ENCODE measurements around the gene PSMD1.

PSMD1 gene

GRCh38 chr2:231159306-231159705 lies 102.6 kb downstream of the PSMD1 start:
- DNase-seq (ENCODE audit: insufficient read length, low spot score) (no peak), FAIRE-seq (no peak)
- TF ChIP-seq CTCF (IDR thresholded peaks at IDR 0.05; ENCODE audit: insufficient read depth, missing control alignments), result no peak

GRCh38 chr2:231160701-231161100 lies 104.0 kb downstream of the PSMD1 start:
- FAIRE-seq, result no peak
- DNase-seq (ENCODE audit: insufficient read length, low spot score), result no peak
- TF ChIP-seq CTCF (IDR thresholded peaks at IDR 0.05; ENCODE audit: insufficient read depth, missing control alignments), result no peak

GRCh38 chr2:231161252-231161839 lies 104.7 kb downstream of the PSMD1 start:
- no peak for FAIRE-seq

GRCh38 chr2:231161877-231162329 lies 105.2 kb downstream of the PSMD1 start:
- DNase-seq (ENCODE audit: insufficient read length, low spot score) (no peak), FAIRE-seq (no peak)
- TF ChIP-seq CTCF (IDR thresholded peaks at IDR 0.05; ENCODE audit: insufficient read depth, missing control alignments), result no peak

More at GRCh38 chr2:231161252-231161839, 104.7 kb downstream of the PSMD1 start:
- no peak for DNase-seq (ENCODE audit: insufficient read length, low spot score)
- no peak for TF ChIP-seq CTCF (IDR thresholded peaks at IDR 0.05; ENCODE audit: insufficient read depth, missing control alignments)

GRCh38 chr2:231163011-231163410 lies 106.3 kb downstream of the PSMD1 start:
- no peak for TF ChIP-seq CTCF (IDR thresholded peaks at IDR 0.05; ENCODE audit: insufficient read depth, missing control alignments)
- FAIRE-seq (no peak), DNase-seq (ENCODE audit: insufficient read length, low spot score) (no peak)

- DNase-seq (ENCODE audit: insufficient read length, low spot score) (no peak), FAIRE-seq (no peak)
- no peak for TF ChIP-seq CTCF (IDR thresholded peaks at IDR 0.05; ENCODE audit: insufficient read depth, missing control alignments)
Measured at GRCh38 chr2:231163414-231164095, 106.9 kb downstream of the PSMD1 start.
